Astrocyte (in vitro differentiated cells and primary cell): ENCODE results near the gene IMMP2L.

Experiments
- EZH2 ChIP-seq: IDR thresholded peaks from 2 replicates; pipeline ENCODE4 v1.6.1; 2012; ENCODE audit warnings: mild to moderate bottlenecking, low read length, inconsistent platforms; ENCODE audit not compliant: insufficient read depth
- TF ChIP-seq, protein P1 (sequence below): IDR thresholded peaks from 2 replicates; pipeline ENCODE4 v1.5.1; 2011; ENCODE audit warnings: low read depth, mild to moderate bottlenecking, inconsistent platforms, low read length, moderate library complexity; ENCODE audit not compliant: insufficient read depth

DNA sequence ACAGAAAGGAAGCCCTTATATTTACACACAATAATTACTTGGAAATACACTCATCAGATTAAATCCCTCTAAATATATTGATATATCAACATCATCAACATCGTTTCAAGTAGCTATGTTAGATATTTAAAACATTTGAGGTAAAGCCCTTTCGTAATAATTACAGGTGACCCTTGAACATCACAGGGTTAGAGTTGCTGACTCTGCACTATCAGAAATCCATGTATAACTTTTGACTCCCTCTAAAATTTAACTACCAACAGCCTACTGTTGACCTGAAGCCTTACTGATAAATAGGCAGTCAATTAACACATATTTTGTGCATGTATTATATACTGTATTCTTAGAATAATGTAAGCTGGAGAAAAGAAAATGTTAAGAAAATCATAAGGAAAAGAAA is 505.9 kb downstream of the IMMP2L start:
- TF ChIP-seq, protein P1, sequence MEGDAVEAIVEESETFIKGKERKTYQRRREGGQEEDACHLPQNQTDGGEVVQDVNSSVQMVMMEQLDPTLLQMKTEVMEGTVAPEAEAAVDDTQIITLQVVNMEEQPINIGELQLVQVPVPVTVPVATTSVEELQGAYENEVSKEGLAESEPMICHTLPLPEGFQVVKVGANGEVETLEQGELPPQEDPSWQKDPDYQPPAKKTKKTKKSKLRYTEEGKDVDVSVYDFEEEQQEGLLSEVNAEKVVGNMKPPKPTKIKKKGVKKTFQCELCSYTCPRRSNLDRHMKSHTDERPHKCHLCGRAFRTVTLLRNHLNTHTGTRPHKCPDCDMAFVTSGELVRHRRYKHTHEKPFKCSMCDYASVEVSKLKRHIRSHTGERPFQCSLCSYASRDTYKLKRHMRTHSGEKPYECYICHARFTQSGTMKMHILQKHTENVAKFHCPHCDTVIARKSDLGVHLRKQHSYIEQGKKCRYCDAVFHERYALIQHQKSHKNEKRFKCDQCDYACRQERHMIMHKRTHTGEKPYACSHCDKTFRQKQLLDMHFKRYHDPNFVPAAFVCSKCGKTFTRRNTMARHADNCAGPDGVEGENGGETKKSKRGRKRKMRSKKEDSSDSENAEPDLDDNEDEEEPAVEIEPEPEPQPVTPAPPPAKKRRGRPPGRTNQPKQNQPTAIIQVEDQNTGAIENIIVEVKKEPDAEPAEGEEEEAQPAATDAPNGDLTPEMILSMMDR, result no peak
- TF ChIP-seq EZH2, result no peak
